Large intestine (tissue), 3 donors: ENCODE data around the gene PDLIM5. TPM values are rescaled to one million over a fixed set of nuclear protein-coding genes. Genes with fewer than 3 reads are reported as not detected.

Experiments used
- DNase-seq, 2 donors: peaks; one replicate each; pipeline versions ENCODE4 v3.0.0 to v3.0.0-alpha.2; 2013
- H3K27ac ChIP-seq: one replicate; pipeline ENCODE4 v1.5.1; 2013; ENCODE audit warnings: low read length
- H3K27me3 ChIP-seq: 2 replicates; pipeline ENCODE4 v1.6.1; 2013; ENCODE audit warnings: low read length; ENCODE audit not compliant: control insufficient read depth, insufficient read depth
- H3K36me3 ChIP-seq: 2 replicates; pipeline ENCODE4 v1.6.1; 2013; ENCODE audit warnings: low read length; ENCODE audit not compliant: control insufficient read depth, insufficient read depth
- H3K4me1 ChIP-seq: one replicate; pipeline ENCODE4 v1.6.1; 2013; ENCODE audit warnings: low read length; ENCODE audit not compliant: control insufficient read depth, insufficient read depth
- H3K4me3 ChIP-seq: one replicate; pipeline ENCODE4 v1.5.1; 2013; ENCODE audit warnings: low read length
- H3K9me3 ChIP-seq: one replicate; pipeline ENCODE4 v1.6.1; 2013; ENCODE audit warnings: mild to moderate bottlenecking, low read depth, low read length, moderate library complexity; ENCODE audit not compliant: control insufficient read depth
- WGBS: methylation state at CpG from one replicate; pipeline ENCODE4 v1.1.5; 2013; ENCODE audit warnings: low lambda C conversion rate; ENCODE audit not compliant: insufficient coverage; 5-methylcytosine and 5-hydroxymethylcytosine counted together
- polyA plus RNA-seq: library from polyadenylated mRNA; unstranded; fragments of 120-200 nt; gene quantifications from one replicate; pipeline ENCODE4 v1.2.1, GENCODE V29; 2013

Gene PDLIM5
- polyA plus RNA-seq, 1 donor = 108 TPM

DNA sequence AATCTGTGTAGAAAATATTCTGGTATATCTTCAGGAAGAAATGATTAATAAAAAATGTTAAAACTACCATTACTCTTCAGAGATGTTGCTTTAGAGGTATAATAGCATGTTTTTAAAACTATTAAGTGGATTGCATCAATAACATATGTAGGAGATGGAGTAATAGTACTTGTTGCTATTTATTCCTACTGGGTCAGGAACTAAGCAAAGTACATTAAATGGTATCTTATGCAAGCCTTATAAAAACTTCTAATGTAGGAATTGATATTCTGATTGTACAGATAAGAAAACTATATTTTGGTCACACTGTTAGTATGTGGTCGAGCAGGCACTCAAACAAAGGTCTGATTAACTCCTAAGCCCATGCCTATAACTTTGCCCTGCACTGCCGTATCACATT lies 31.4 kb upstream of the PDLIM5 start:
- no peak for DNase-seq
- H3K27ac ChIP-seq = peak overlapping the region; percentile 82
- no peaks in the 10 kb centered on the region for H3K36me3 ChIP-seq
- H3K9me3 ChIP-seq = peaks cover 6% of the 10 kb centered on the region
- H3K27me3 ChIP-seq = no peaks in the 10 kb centered on the region
- no peak overlapping the region for H3K4me3 ChIP-seq
- H3K4me1 ChIP-seq = peaks cover 8% of the 10 kb centered on the region
- WGBS = 17% methylated on average over 1 of the region's 2 CpGs

DNA sequence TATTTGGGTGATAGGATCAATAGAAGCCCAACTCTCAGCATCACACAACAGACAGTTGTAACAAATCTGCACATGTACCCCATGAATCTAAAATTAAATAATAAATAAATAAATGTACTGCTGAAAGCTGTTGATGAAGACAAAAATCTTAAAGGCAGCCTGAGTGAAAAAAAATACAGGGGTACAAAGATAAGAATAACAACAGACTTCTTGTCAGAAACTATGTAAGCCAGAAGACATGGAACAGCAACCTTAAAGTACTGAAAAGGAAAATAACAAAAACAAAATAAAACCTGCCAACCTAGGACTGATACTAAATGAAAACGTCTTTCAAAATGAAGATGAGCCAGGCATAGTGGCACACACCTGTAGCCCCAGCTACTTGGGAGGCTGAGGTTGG lies 25.0 kb upstream of the PDLIM5 start:
- Histone ChIP-seq H3K27ac (no peak overlapping the region), H3K27me3 (no peaks in the 10 kb centered on the region), H3K4me1 (no peaks in the 10 kb centered on the region), H3K36me3 (no peaks in the 10 kb centered on the region), H3K9me3 (peaks cover 21% of the 10 kb centered on the region), H3K4me3 (no peak overlapping the region)
- no CpG with 5 or more reads among the region's 1 CpG for WGBS
- peak in 1 of 2 donors; percentile 17 for DNase-seq

DNA sequence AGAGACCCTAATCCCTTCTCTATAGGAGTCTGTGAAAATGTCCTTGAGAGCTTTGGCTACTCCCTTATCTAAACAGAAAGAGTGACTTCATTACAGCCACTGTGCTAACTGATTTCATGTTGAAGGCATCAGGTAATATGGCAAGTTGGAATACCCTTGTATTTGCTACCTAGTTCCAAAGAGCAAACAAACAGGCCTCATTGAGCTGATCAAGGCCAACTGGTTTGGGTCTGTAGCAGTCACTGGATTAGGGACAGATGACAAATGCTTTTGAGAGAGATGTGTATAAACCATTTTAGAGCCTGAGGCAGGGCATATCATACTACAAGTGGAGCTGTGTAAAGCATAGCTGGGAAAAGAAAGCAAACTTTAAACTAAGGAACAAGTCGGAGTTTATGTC lies 22.9 kb upstream of the PDLIM5 start:
- H3K36me3 ChIP-seq = no peaks in the 10 kb centered on the region
- no peaks in the 10 kb centered on the region for H3K4me1 ChIP-seq
- WGBS = no CpG with 5 or more reads among the region's 1 CpG
- H3K4me3 ChIP-seq = no peak overlapping the region
- DNase-seq = no peak
- H3K27me3 ChIP-seq = no peaks in the 10 kb centered on the region
- H3K9me3 ChIP-seq = peaks cover 21% of the 10 kb centered on the region
- no peak overlapping the region for H3K27ac ChIP-seq

DNA sequence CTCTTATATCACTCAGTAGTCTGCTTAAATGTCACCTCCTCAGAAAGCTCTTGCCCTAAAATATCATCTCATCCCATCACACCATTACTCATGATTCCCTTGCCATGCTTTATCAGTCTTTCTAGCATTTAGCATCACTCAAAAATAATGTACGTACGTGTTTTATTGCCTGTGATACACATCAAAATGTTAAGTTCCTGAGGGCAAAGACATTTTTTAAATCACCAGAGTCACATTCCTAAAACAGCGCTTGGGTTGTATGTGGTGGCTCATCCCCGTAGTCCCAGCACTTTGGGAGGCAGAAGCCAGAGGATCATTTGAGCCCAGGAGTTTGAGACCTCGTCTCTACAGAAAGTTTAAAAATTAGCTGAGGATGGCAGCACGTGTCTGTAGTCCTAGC lies 21.3 kb upstream of the PDLIM5 start:
- whole genome bisulfite sequencing = no CpG with 5 or more reads among the region's 6 CpGs
- Histone ChIP-seq H3K4me1 (no peaks in the 10 kb centered on the region), H3K27ac (no peak overlapping the region), H3K27me3 (no peaks in the 10 kb centered on the region), H3K36me3 (no peaks in the 10 kb centered on the region), H3K9me3 (peaks cover 18% of the 10 kb centered on the region), H3K4me3 (no peak overlapping the region)
- DNase-seq = no peak

DNA sequence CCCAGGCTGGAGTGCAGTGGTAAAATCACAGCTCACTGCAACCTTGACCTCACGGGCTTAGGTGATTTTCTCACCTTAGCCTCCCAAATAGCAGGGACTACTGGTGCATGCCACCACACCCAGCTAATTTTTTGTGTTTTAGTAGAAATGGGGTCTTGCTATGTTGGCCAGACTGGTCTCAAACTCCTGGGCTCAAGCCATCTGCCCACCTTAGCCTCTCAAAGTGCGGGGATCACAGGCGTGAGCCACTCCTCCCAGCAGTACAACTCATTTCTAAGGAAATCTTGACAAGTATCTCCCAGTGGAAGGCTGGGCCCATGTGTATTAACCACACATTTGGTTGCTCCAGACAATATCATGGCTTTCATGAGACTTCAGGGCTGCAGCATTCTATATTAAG lies 20.4 kb upstream of the PDLIM5 start:
- Histone ChIP-seq H3K27me3 (no peaks in the 10 kb centered on the region), H3K4me3 (no peak overlapping the region), H3K36me3 (no peaks in the 10 kb centered on the region), H3K9me3 (peaks cover 10% of the 10 kb centered on the region), H3K27ac (no peak overlapping the region), H3K4me1 (no peaks in the 10 kb centered on the region)
- DNase-seq = no peak
- no CpG with 5 or more reads among the region's 3 CpGs for WGBS

DNA sequence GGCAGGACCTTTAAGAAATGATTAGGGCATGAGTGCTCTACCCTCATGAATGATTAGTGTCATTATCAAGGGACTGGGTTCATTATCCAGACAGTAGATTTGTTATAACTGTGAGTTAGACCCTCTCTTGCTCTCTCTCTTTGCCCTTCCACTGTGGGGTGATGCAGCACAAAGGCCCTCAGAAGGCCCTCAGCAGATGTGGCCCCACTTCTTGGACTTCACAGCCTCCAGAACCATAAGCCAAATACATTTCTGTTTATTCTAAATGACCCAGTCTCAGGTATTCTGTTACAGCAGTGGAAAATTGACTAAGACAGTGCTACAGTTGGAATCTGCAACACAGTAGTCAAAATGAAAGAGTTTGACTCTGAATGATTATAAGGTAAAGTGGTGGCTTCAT lies 17.2 kb upstream of the PDLIM5 start:
- Histone ChIP-seq H3K27ac (no peak overlapping the region), H3K4me3 (no peak overlapping the region), H3K36me3 (no peaks in the 10 kb centered on the region), H3K27me3 (no peaks in the 10 kb centered on the region), H3K9me3 (no peaks in the 10 kb centered on the region), H3K4me1 (no peaks in the 10 kb centered on the region)
- DNase-seq = no peak

DNA sequence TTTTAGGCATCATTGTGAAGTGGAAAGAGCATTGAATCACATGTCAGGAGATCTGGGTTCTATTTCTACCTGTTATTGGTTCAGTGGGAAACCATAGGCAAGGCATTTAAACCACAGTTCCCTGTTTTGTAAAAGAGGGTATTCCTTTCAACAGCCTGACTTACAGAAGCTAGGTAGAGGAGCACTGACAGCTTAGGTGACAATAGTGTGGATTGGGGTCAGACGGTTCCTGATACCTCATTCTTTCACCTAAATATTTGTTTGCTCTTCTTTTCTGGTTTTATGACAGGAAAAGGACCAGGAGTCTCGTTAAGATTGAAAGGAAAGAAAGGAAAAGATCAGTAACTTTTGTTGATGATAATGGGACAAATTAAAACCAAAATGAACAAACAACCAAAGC lies 15.9 kb upstream of the PDLIM5 start:
- no peaks in the 10 kb centered on the region for H3K9me3 ChIP-seq
- no peaks in the 10 kb centered on the region for H3K4me1 ChIP-seq
- 63% methylated on average over 2 of the region's 2 CpGs for WGBS
- no peaks in the 10 kb centered on the region for H3K27me3 ChIP-seq
- no peaks in the 10 kb centered on the region for H3K36me3 ChIP-seq
- H3K4me3 ChIP-seq = no peak overlapping the region
- H3K27ac ChIP-seq = no peak overlapping the region
- DNase-seq = no peak

DNA sequence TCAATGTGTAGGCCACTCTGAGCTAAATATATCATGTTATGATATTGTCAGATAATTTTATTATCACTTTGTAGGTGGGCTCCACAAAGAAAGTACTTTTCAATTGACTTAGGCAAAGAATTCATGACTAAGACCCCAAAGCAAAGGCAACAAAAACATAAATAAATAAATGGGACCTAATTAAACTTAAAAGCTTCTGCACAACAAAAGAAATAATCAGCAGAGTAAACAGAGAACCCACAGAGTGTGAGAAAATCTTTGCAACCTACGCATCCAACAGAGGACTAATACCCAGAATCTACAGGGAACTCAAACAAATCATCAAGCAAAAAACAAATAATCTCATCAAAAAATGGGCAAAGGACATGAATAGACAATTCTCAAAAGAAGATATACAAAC lies 15.2 kb upstream of the PDLIM5 start:
- no peaks in the 10 kb centered on the region for H3K27me3 ChIP-seq
- no peaks in the 10 kb centered on the region for H3K9me3 ChIP-seq
- no CpG with 5 or more reads among the region's 1 CpG for WGBS
- H3K27ac ChIP-seq = no peak overlapping the region
- no peak for DNase-seq
- no peak overlapping the region for H3K4me3 ChIP-seq
- no peaks in the 10 kb centered on the region for H3K4me1 ChIP-seq
- no peaks in the 10 kb centered on the region for H3K36me3 ChIP-seq

DNA sequence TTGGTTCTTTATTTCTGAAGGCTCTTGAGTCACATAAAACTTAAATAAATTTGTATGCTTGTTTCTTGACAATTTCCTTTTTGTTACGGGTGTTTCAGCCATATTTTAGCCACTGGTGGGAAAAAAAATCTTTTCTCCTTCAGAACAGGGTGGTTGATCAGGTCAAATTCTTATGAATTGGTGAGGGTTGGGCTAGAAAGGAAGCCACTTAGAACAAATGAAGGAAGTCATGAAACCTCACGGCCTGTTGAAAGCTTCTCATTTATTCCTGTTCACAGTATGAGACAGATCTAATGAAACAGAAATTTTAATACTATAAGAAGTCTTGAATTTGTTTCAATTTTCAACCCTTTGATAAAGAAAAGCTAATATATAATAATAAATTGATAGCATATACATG lies 12.1 kb upstream of the PDLIM5 start:
- Histone ChIP-seq H3K4me1 (no peaks in the 10 kb centered on the region), H3K4me3 (no peak overlapping the region), H3K9me3 (no peaks in the 10 kb centered on the region), H3K27ac (no peak overlapping the region), H3K36me3 (no peaks in the 10 kb centered on the region), H3K27me3 (no peaks in the 10 kb centered on the region)
- 100% methylated on average over 1 of the region's 2 CpGs for WGBS
- DNase-seq = no peak

DNA sequence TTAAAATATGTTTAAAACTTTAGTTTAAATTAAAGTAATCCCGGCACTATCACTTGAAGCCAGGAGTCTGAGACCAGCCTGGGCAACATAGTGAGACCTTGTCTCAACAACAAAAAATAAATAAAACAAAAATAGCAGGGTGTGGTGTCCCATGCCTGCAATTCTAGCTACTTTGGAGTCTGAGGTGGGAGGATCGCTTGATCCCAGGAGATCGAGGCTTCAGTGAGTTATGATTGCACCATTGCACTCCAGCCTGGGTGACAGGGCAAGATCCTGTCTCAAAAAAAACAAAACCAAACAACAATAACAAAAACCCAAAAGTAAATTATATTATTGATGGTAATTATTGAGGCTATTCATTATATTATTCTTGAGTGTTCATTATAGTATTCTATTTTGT lies 9.9 kb upstream of the PDLIM5 start:
- Histone ChIP-seq H3K4me1 (no peaks in the 10 kb centered on the region), H3K27ac (no peak overlapping the region), H3K27me3 (no peaks in the 10 kb centered on the region), H3K4me3 (no peak overlapping the region), H3K9me3 (no peaks in the 10 kb centered on the region), H3K36me3 (no peaks in the 10 kb centered on the region)
- DNase-seq = no peak
- 88% methylated on average over 1 of the region's 3 CpGs for WGBS

DNA sequence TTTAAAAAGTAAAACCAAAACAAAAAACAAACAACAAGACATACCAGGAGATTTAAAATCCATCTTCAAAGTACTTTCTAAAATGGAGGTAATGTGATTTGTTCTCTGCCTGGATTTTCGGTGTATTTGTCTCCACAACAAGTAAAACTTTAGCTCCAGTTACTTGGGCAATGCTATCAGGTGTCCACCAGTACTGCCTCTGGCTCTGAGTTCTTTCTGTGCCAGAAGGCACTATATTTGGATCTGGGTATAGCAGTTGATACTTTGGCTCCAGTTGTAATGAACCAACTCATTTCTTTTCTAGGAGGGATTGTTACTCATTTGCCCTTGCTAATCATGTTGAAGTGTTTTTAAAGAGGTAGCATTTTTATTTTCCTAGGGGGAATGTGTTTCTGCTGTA lies 9.5 kb upstream of the PDLIM5 start:
- Histone ChIP-seq H3K36me3 (no peaks in the 10 kb centered on the region), H3K4me3 (no peak overlapping the region), H3K27me3 (no peaks in the 10 kb centered on the region), H3K9me3 (no peaks in the 10 kb centered on the region), H3K27ac (no peak overlapping the region), H3K4me1 (peaks cover 3% of the 10 kb centered on the region)
- WGBS = 80% methylated on average over 1 of the region's 1 CpG
- no peak for DNase-seq
